Measurements from ENCODE around the gene MAD1L1.

GRCh38 chr7:2044883-2045471, 187.8 kb downstream of the MAD1L1 start:
- TF ChIP-seq ZBTB21 (CRISPR knock-in tag; IDR thresholded peaks at IDR 0.05; ENCODE audit: borderline replicate concordance) (no peak), NFYB (CRISPR knock-in tag; conservative IDR thresholded peaks at IDR 0.05; ENCODE audit: low read depth) (no peak), ZNF121 (CRISPR knock-in tag; IDR thresholded peaks at IDR 0.05) (no peak), ELF4 (CRISPR knock-in tag; IDR thresholded peaks at IDR 0.05; ENCODE audit: low read depth) (no peak), HMGXB4 (CRISPR knock-in tag; IDR thresholded peaks at IDR 0.05) (no peak)
- TF ChIP-seq, protein P1, sequence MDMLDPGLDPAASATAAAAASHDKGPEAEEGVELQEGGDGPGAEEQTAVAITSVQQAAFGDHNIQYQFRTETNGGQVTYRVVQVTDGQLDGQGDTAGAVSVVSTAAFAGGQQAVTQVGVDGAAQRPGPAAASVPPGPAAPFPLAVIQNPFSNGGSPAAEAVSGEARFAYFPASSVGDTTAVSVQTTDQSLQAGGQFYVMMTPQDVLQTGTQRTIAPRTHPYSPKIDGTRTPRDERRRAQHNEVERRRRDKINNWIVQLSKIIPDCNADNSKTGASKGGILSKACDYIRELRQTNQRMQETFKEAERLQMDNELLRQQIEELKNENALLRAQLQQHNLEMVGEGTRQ (CRISPR knock-in tag; IDR thresholded peaks at IDR 0.05) = no peak
- TF ChIP-seq, protein P2, sequence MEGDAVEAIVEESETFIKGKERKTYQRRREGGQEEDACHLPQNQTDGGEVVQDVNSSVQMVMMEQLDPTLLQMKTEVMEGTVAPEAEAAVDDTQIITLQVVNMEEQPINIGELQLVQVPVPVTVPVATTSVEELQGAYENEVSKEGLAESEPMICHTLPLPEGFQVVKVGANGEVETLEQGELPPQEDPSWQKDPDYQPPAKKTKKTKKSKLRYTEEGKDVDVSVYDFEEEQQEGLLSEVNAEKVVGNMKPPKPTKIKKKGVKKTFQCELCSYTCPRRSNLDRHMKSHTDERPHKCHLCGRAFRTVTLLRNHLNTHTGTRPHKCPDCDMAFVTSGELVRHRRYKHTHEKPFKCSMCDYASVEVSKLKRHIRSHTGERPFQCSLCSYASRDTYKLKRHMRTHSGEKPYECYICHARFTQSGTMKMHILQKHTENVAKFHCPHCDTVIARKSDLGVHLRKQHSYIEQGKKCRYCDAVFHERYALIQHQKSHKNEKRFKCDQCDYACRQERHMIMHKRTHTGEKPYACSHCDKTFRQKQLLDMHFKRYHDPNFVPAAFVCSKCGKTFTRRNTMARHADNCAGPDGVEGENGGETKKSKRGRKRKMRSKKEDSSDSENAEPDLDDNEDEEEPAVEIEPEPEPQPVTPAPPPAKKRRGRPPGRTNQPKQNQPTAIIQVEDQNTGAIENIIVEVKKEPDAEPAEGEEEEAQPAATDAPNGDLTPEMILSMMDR (IDR thresholded peaks at IDR 0.05) = no peak
- TF ChIP-seq, protein P3, sequence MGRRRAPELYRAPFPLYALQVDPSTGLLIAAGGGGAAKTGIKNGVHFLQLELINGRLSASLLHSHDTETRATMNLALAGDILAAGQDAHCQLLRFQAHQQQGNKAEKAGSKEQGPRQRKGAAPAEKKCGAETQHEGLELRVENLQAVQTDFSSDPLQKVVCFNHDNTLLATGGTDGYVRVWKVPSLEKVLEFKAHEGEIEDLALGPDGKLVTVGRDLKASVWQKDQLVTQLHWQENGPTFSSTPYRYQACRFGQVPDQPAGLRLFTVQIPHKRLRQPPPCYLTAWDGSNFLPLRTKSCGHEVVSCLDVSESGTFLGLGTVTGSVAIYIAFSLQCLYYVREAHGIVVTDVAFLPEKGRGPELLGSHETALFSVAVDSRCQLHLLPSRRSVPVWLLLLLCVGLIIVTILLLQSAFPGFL (CRISPR knock-in tag; IDR thresholded peaks at IDR 0.05; ENCODE audit: borderline replicate concordance) = no peak
